ENCODE data around the gene COL4A6.

Gene COL4A6

DNA sequence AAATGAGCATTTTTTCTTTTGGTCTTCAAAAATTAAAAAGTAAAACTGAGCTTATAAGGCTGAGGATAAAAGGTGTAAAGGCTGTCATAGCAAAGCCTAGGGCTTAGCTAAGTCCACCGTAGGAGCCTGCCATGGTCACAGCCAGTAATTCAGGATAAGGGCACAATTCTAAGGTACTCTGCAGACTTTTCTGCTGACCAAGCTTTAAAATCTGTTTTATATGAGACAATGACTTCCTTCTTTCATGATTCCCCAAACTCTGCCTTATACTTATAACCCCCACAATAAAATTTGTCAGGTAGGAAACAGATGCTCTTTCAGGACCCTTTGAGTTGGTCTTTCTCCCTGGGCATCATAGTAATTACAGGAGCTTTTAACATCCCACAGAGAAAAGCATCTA is 138.5 kb downstream of the COL4A6 start:
- H3K9me3 ChIP-seq (replicated peaks; ENCODE audit: insufficient read depth, low read length) = no peaks in the 10 kb centered on the region
- H3K36me3 ChIP-seq (replicated peaks; ENCODE audit: insufficient read depth, low read length) = no peaks in the 10 kb centered on the region
- no peaks in the 10 kb centered on the region for H3K27me3 ChIP-seq (replicated peaks; ENCODE audit: insufficient read depth, low read length)
- H2AFZ ChIP-seq (ENCODE audit: low read length) = no peak overlapping the region
- DNase-seq = no peak
- no peaks in the 10 kb centered on the region for H3K79me2 ChIP-seq (ENCODE audit: low read length)
- no peak overlapping the region for H3K4me3 ChIP-seq (ENCODE audit: low read length)
- H3K4me1 ChIP-seq (ENCODE audit: low read length) = no peaks in the 10 kb centered on the region
- H3K4me2 ChIP-seq (ENCODE audit: low read depth, low read length) = no peak overlapping the region
- H3F3A ChIP-seq (ENCODE audit: insufficient read depth, low read length) = no peaks in the 10 kb centered on the region
- no peak overlapping the region for H3K27ac ChIP-seq (ENCODE audit: low read length)
- no peak overlapping the region for H3K9ac ChIP-seq (ENCODE audit: low read length)
- no peaks in the 10 kb centered on the region for H4K20me1 ChIP-seq (ENCODE audit: insufficient read depth, low read length)
- TF ChIP-seq EZH2phosphoT487 (IDR thresholded peaks at IDR 0.05; ENCODE audit: low read length) (no peak), CTCF (IDR thresholded peaks at IDR 0.05; ENCODE audit: low read length) (no peak), EZH2 (optimal IDR thresholded peaks at IDR 0.05; ENCODE audit: low read depth, low read length) (no peak)
- H3K9me2 ChIP-seq (replicated peaks; ENCODE audit: insufficient read depth, low read length) = no peaks in the 10 kb centered on the region

DNA sequence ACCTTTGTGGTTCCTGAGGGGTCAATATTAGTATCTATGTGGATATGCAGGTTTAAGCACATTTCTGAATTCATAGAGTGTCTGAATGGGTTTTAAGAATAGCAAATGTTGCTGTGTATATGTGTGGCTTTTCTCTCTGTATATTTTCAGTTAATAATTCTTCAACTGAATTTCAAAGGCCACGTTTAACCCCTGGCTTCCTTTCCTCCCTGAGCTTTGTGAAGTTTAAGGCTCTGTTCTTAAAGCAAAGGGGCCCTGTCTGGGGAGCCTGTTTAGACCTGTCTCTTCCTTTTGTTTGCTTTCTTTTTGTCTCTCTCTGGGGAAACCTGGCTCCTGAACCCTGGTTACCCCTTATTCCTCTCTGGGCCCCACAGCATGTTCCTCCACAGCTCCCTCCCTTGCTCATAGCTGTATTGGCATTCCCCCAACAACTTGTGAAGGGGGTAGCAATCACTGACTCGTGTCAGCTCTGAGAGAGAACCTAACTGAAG is 139.1 kb downstream of the COL4A6 start:
- Histone ChIP-seq H3K9ac (ENCODE audit: low read length) (no peak overlapping the region), H3K79me2 (ENCODE audit: low read length) (no peaks in the 10 kb centered on the region), H3K9me2 (replicated peaks; ENCODE audit: insufficient read depth, low read length) (no peaks in the 10 kb centered on the region), H3K9me3 (replicated peaks; ENCODE audit: insufficient read depth, low read length) (no peaks in the 10 kb centered on the region), H3F3A (ENCODE audit: insufficient read depth, low read length) (no peaks in the 10 kb centered on the region), H3K4me3 (ENCODE audit: low read length) (no peak overlapping the region), H3K27ac (ENCODE audit: low read length) (no peak overlapping the region), H2AFZ (ENCODE audit: low read length) (no peak overlapping the region), H3K4me1 (ENCODE audit: low read length) (no peaks in the 10 kb centered on the region), H4K20me1 (ENCODE audit: insufficient read depth, low read length) (no peaks in the 10 kb centered on the region), H3K27me3 (replicated peaks; ENCODE audit: insufficient read depth, low read length) (no peaks in the 10 kb centered on the region), H3K36me3 (replicated peaks; ENCODE audit: insufficient read depth, low read length) (no peaks in the 10 kb centered on the region), H3K4me2 (ENCODE audit: low read depth, low read length) (no peak overlapping the region)
- TF ChIP-seq CTCF (IDR thresholded peaks at IDR 0.05; ENCODE audit: low read length) (no peak), EZH2 (optimal IDR thresholded peaks at IDR 0.05; ENCODE audit: low read depth, low read length) (no peak), EZH2phosphoT487 (IDR thresholded peaks at IDR 0.05; ENCODE audit: low read length) (no peak)
- no peak for DNase-seq

DNA sequence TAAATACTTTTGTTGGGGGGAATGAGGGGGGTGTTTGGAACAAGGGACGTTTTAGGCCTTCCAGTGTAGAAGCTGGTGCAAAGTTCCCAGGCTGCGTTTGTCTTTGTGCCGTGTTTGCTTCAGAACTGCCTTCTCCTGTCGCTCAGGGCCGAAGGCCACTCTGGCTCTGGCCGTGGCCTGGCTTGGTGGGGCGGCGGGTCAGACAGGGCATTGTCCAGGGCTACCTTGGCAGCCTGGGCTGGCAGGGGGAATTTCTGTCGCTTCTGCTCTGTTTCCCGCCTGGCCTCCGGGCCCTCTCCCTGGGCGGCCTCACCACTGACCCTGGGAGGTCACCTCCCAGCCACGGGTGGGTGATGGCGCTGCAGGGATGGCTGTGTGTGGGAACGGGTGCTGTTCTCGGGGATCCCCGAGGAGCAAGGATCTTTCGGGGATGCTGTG is 140.0 kb downstream of the COL4A6 start:
- Histone ChIP-seq H3K9me3 (replicated peaks; ENCODE audit: insufficient read depth, low read length) (no peaks in the 10 kb centered on the region), H2AFZ (ENCODE audit: low read length) (no peak overlapping the region), H3K79me2 (ENCODE audit: low read length) (no peaks in the 10 kb centered on the region), H3K27me3 (replicated peaks; ENCODE audit: insufficient read depth, low read length) (no peaks in the 10 kb centered on the region), H3K27ac (ENCODE audit: low read length) (no peak overlapping the region), H3K4me3 (ENCODE audit: low read length) (no peak overlapping the region), H4K20me1 (ENCODE audit: insufficient read depth, low read length) (no peaks in the 10 kb centered on the region), H3K36me3 (replicated peaks; ENCODE audit: insufficient read depth, low read length) (no peaks in the 10 kb centered on the region), H3K4me2 (ENCODE audit: low read depth, low read length) (no peak overlapping the region), H3F3A (ENCODE audit: insufficient read depth, low read length) (no peaks in the 10 kb centered on the region), H3K9me2 (replicated peaks; ENCODE audit: insufficient read depth, low read length) (no peaks in the 10 kb centered on the region), H3K9ac (ENCODE audit: low read length) (no peak overlapping the region), H3K4me1 (ENCODE audit: low read length) (no peaks in the 10 kb centered on the region)
- TF ChIP-seq EZH2 (optimal IDR thresholded peaks at IDR 0.05; ENCODE audit: low read depth, low read length) = no peak
- no peak for TF ChIP-seq EZH2phosphoT487 (IDR thresholded peaks at IDR 0.05; ENCODE audit: low read length)
- no peak for TF ChIP-seq CTCF (IDR thresholded peaks at IDR 0.05; ENCODE audit: low read length)
- no peak for DNase-seq
